ENCODE measurements around the gene AFAP1. TPM values are rescaled to one million over a fixed set of nuclear protein-coding genes. Genes with fewer than 3 reads are reported as not detected.

Gene AFAP1
- total RNA-seq, 1 donor from 2014 or later = 67.9 TPM

- Histone ChIP-seq H3K4me3 (ENCODE audit: insufficient read depth, low read depth, low read length) (no peak overlapping the region), H3K9ac (ENCODE audit: low read length) (peak overlapping the region; percentile 8), H2AFZ (ENCODE audit: low read depth, low read length) (no peak overlapping the region), H3K27me3 (ENCODE audit: insufficient read depth, low read length) (no peaks in the 10 kb centered on the region), H4K20me1 (ENCODE audit: insufficient read depth, low read length) (no peaks in the 10 kb centered on the region), H3K9me3 (ENCODE audit: insufficient read depth, low read depth, low read length) (no peaks in the 10 kb centered on the region), H3K36me3 (ENCODE audit: insufficient read depth, low read length) (peaks cover 43% of the 10 kb centered on the region), H3K4me1 (ENCODE audit: insufficient read depth, low read length) (peaks cover 44% of the 10 kb centered on the region), H3K27ac (ENCODE audit: low read depth, low read length) (peak overlapping the region; percentile 100), H3K79me2 (ENCODE audit: insufficient read depth, low read length) (peaks cover 79% of the 10 kb centered on the region), H3K4me2 (ENCODE audit: low read length) (no peak overlapping the region)
- H3K4me1 Mint-ChIP-seq (ENCODE audit: low read depth, unreplicated experiment) = peaks cover 38% of the 10 kb centered on the region
- TF ChIP-seq CTCF (IDR thresholded peaks at IDR 0.05; ENCODE audit: insufficient read depth, low read depth, low read length) (no peak), EZH2 (IDR thresholded peaks at IDR 0.05; ENCODE audit: insufficient read depth, low read length) (no peak)
- DNase-seq (ENCODE audit: low read depth) (no peak), FAIRE-seq (no peak)
- no peaks in the 10 kb centered on the region for H3K27me3 Mint-ChIP-seq (ENCODE audit: low read depth, unreplicated experiment)
- peaks cover 55% of the 10 kb centered on the region for H3K36me3 Mint-ChIP-seq (ENCODE audit: low read depth, unreplicated experiment)
- H3K4me3 Mint-ChIP-seq (ENCODE audit: unreplicated experiment) = no peak overlapping the region
- H3K27ac Mint-ChIP-seq (ENCODE audit: unreplicated experiment) = no peak overlapping the region
- H3K9me3 Mint-ChIP-seq (ENCODE audit: unreplicated experiment) = peaks cover 1% of the 10 kb centered on the region
Observed at GRCh38 chr4:7847206-7847605, 92.5 kb downstream of the AFAP1 start.

- Mint-ChIP-seq H3K36me3 (ENCODE audit: low read depth, unreplicated experiment) (peaks cover 45% of the 10 kb centered on the region), H3K9me3 (ENCODE audit: unreplicated experiment) (peaks cover 1% of the 10 kb centered on the region), H3K27me3 (ENCODE audit: low read depth, unreplicated experiment) (no peaks in the 10 kb centered on the region), H3K27ac (ENCODE audit: unreplicated experiment) (peak overlapping the region; percentile 56), H3K4me1 (ENCODE audit: low read depth, unreplicated experiment) (peaks cover 45% of the 10 kb centered on the region), H3K4me3 (ENCODE audit: unreplicated experiment) (no peak overlapping the region)
- Histone ChIP-seq H3K4me3 (ENCODE audit: insufficient read depth, low read depth, low read length) (no peak overlapping the region), H2AFZ (ENCODE audit: low read depth, low read length) (no peak overlapping the region), H3K9ac (ENCODE audit: low read length) (peak overlapping the region; percentile 92), H3K9me3 (ENCODE audit: insufficient read depth, low read depth, low read length) (no peaks in the 10 kb centered on the region), H3K4me1 (ENCODE audit: insufficient read depth, low read length) (peaks cover 51% of the 10 kb centered on the region), H3K4me2 (ENCODE audit: low read length) (no peak overlapping the region), H3K79me2 (ENCODE audit: insufficient read depth, low read length) (peaks cover 76% of the 10 kb centered on the region), H3K36me3 (ENCODE audit: insufficient read depth, low read length) (peaks cover 37% of the 10 kb centered on the region), H3K27ac (ENCODE audit: low read depth, low read length) (peak overlapping the region; percentile 100), H3K27me3 (ENCODE audit: insufficient read depth, low read length) (no peaks in the 10 kb centered on the region), H4K20me1 (ENCODE audit: insufficient read depth, low read length) (no peaks in the 10 kb centered on the region)
- DNase-seq (ENCODE audit: low read depth) = no peak
- FAIRE-seq = no peak
- TF ChIP-seq EZH2 (IDR thresholded peaks at IDR 0.05; ENCODE audit: insufficient read depth, low read length) = no peak
- peak; percentile 14 for TF ChIP-seq CTCF (IDR thresholded peaks at IDR 0.05; ENCODE audit: insufficient read depth, low read depth, low read length)
Observed at GRCh38 chr4:7845493-7846128, 94.0 kb downstream of the AFAP1 start.

- Histone ChIP-seq H3K4me3 (ENCODE audit: insufficient read depth, low read depth, low read length) (no peak overlapping the region), H3K27ac (ENCODE audit: low read depth, low read length) (peak overlapping the region; percentile 100), H3K4me1 (ENCODE audit: insufficient read depth, low read length) (peaks cover 51% of the 10 kb centered on the region), H3K79me2 (ENCODE audit: insufficient read depth, low read length) (peaks cover 76% of the 10 kb centered on the region), H2AFZ (ENCODE audit: low read depth, low read length) (no peak overlapping the region), H3K9me3 (ENCODE audit: insufficient read depth, low read depth, low read length) (no peaks in the 10 kb centered on the region), H3K9ac (ENCODE audit: low read length) (peak overlapping the region; percentile 92), H3K4me2 (ENCODE audit: low read length) (peak overlapping the region; percentile 77), H3K36me3 (ENCODE audit: insufficient read depth, low read length) (peaks cover 35% of the 10 kb centered on the region), H4K20me1 (ENCODE audit: insufficient read depth, low read length) (no peaks in the 10 kb centered on the region), H3K27me3 (ENCODE audit: insufficient read depth, low read length) (no peaks in the 10 kb centered on the region)
- peaks cover 35% of the 10 kb centered on the region for H3K36me3 Mint-ChIP-seq (ENCODE audit: low read depth, unreplicated experiment)
- TF ChIP-seq CTCF (IDR thresholded peaks at IDR 0.05; ENCODE audit: insufficient read depth, low read depth, low read length) (no peak), EZH2 (IDR thresholded peaks at IDR 0.05; ENCODE audit: insufficient read depth, low read length) (no peak)
- peaks cover 1% of the 10 kb centered on the region for H3K9me3 Mint-ChIP-seq (ENCODE audit: unreplicated experiment)
- peak overlapping the region; percentile 98 for H3K27ac Mint-ChIP-seq (ENCODE audit: unreplicated experiment)
- no peaks in the 10 kb centered on the region for H3K27me3 Mint-ChIP-seq (ENCODE audit: low read depth, unreplicated experiment)
- FAIRE-seq (peak; percentile 72), DNase-seq (ENCODE audit: low read depth) (peak; percentile 99)
- H3K4me1 Mint-ChIP-seq (ENCODE audit: low read depth, unreplicated experiment) = peaks cover 51% of the 10 kb centered on the region
- no peak overlapping the region for H3K4me3 Mint-ChIP-seq (ENCODE audit: unreplicated experiment)
Observed at GRCh38 chr4:7844594-7844991, 95.1 kb downstream of the AFAP1 start.

Measured in astrocyte (in vitro differentiated cells and primary cell).